Stimulated activated naive B cell treated with anti-CD40 and anti-IgM and Interleukin-4, amounts not matched to agents 10 μg/mL and 1 μg/mL and 100 μg/mL, for 72 hours (primary cell): ENCODE results near the gene PRTFDC1.

ENCODE experiments used
- ATAC-seq, 2 donors: fragments of 150-1000 bp; cut with Tn5 transposase; replicated peaks; 2 replicates each; pipeline ENCODE4 v1.10.0; 2021; ENCODE audit warnings: moderate library complexity in 1 of 2
- DNase-seq: peaks from one replicate; pipeline ENCODE4 v3.0.0; 2021
- H3K27ac Mint-ChIP-seq: one replicate; pipeline ENCODE4 v1.8.0; 2022; ENCODE audit warnings: mild to moderate bottlenecking, mixed read lengths
- H3K27me3 Mint-ChIP-seq, 2 donors: one replicate each; pipeline ENCODE4 v1.8.0; 2022; ENCODE audit warnings: mixed read lengths in 2 of 2
- H3K36me3 Mint-ChIP-seq, 2 donors: one replicate each; pipeline ENCODE4 v1.8.0; 2022; ENCODE audit warnings: mixed read lengths in 2 of 2, mild to moderate bottlenecking in 1 of 2
- H3K4me1 Mint-ChIP-seq, 2 donors: one replicate each; pipeline ENCODE4 v1.8.0; 2022; ENCODE audit warnings: mixed read lengths in 2 of 2, mild to moderate bottlenecking in 1 of 2
- H3K4me3 Mint-ChIP-seq, 2 donors: one replicate each; pipeline ENCODE4 v1.8.0; 2022; ENCODE audit warnings: mild to moderate bottlenecking in 2 of 2, mixed read lengths in 2 of 2, moderate library complexity in 1 of 2
- H3K9me3 Mint-ChIP-seq, 2 donors: one replicate each; pipeline ENCODE4 v1.8.0; 2022; ENCODE audit warnings: mixed read lengths in 2 of 2, mild to moderate bottlenecking in 1 of 2

Gene PRTFDC1

GRCh38 chr10:24874133-24874532 is 78.3 kb downstream of the PRTFDC1 start:
- peaks cover 7 to 8% of the 10 kb centered on the region in 2 donors for H3K9me3 Mint-ChIP-seq
- peaks cover 0 to 4% of the 10 kb centered on the region in 2 donors for H3K27me3 Mint-ChIP-seq
- no peak overlapping the region for H3K27ac Mint-ChIP-seq
- ATAC-seq (no peak), DNase-seq (no peak)
- H3K4me3 Mint-ChIP-seq = no peak overlapping the region
- H3K4me1 Mint-ChIP-seq = no peaks in the 10 kb centered on the region
- H3K36me3 Mint-ChIP-seq = peaks cover 2 to 4% of the 10 kb centered on the region in 2 donors

- DNase-seq (no peak), ATAC-seq (no peak)
- no peak overlapping the region for H3K4me3 Mint-ChIP-seq
- H3K4me1 Mint-ChIP-seq = no peaks in the 10 kb centered on the region
- peaks cover 2 to 4% of the 10 kb centered on the region in 2 donors for H3K36me3 Mint-ChIP-seq
- H3K9me3 Mint-ChIP-seq = peaks cover 7 to 8% of the 10 kb centered on the region in 2 donors
- H3K27me3 Mint-ChIP-seq = peaks cover 0 to 4% of the 10 kb centered on the region in 2 donors
- no peak overlapping the region for H3K27ac Mint-ChIP-seq
Measured at GRCh38 chr10:24873281-24873683, 79.1 kb downstream of the PRTFDC1 start.

- H3K27me3 Mint-ChIP-seq = peaks cover 0 to 4% of the 10 kb centered on the region in 2 donors
- peaks cover 7 to 8% of the 10 kb centered on the region in 2 donors for H3K9me3 Mint-ChIP-seq
- no peak for DNase-seq
- no peak for ATAC-seq
- H3K4me3 Mint-ChIP-seq = no peak overlapping the region
- H3K27ac Mint-ChIP-seq = no peak overlapping the region
- H3K4me1 Mint-ChIP-seq = no peaks in the 10 kb centered on the region
- H3K36me3 Mint-ChIP-seq = peaks cover 2 to 4% of the 10 kb centered on the region in 2 donors
Measured at GRCh38 chr10:24872790-24873182, 79.6 kb downstream of the PRTFDC1 start.

- Mint-ChIP-seq H3K9me3 (peaks cover 7 to 8% of the 10 kb centered on the region in 2 donors), H3K27ac (no peak overlapping the region), H3K36me3 (peaks cover 2 to 4% of the 10 kb centered on the region in 2 donors), H3K27me3 (peaks cover 2 to 4% of the 10 kb centered on the region in 2 donors), H3K4me1 (peaks cover 0 to 2% of the 10 kb centered on the region in 2 donors), H3K4me3 (no peak overlapping the region)
- DNase-seq (no peak), ATAC-seq (no peak)
Measured at GRCh38 chr10:24872049-24872789, 80.2 kb downstream of the PRTFDC1 start.

- no peak overlapping the region for H3K27ac Mint-ChIP-seq
- peaks cover 4 to 7% of the 10 kb centered on the region in 2 donors for H3K9me3 Mint-ChIP-seq
- H3K36me3 Mint-ChIP-seq = peaks cover 2 to 4% of the 10 kb centered on the region in 2 donors
- no peak for DNase-seq
- peaks cover 4% of the 10 kb centered on the region in 2 donors for H3K27me3 Mint-ChIP-seq
- no peak for ATAC-seq
- H3K4me3 Mint-ChIP-seq = no peak overlapping the region
- H3K4me1 Mint-ChIP-seq = peaks cover 0 to 4% of the 10 kb centered on the region in 2 donors
Measured at GRCh38 chr10:24871011-24871935, 81.1 kb downstream of the PRTFDC1 start.

- DNase-seq = no peak
- Mint-ChIP-seq H3K4me1 (peaks cover 0 to 4% of the 10 kb centered on the region in 2 donors), H3K27me3 (peaks cover 4 to 9% of the 10 kb centered on the region in 2 donors)
Measured at GRCh38 chr10:24869354-24870015, 82.9 kb downstream of the PRTFDC1 start.

GRCh38 chr10:24866604-24867583 is 85.5 kb downstream of the PRTFDC1 start:
- H3K27ac Mint-ChIP-seq = no peak overlapping the region
- DNase-seq (no peak), ATAC-seq (no peak)
- no peak overlapping the region for H3K4me3 Mint-ChIP-seq
- peaks cover 0 to 4% of the 10 kb centered on the region in 2 donors for H3K4me1 Mint-ChIP-seq
- peaks cover 4 to 9% of the 10 kb centered on the region in 2 donors for H3K27me3 Mint-ChIP-seq
- no peaks in the 10 kb centered on the region for H3K36me3 Mint-ChIP-seq
- peaks cover 0 to 3% of the 10 kb centered on the region in 2 donors for H3K9me3 Mint-ChIP-seq

More at GRCh38 chr10:24869354-24870015, 82.9 kb downstream of the PRTFDC1 start:
- Mint-ChIP-seq H3K27ac (no peak overlapping the region), H3K9me3 (no peaks in the 10 kb centered on the region), H3K36me3 (no peaks in the 10 kb centered on the region), H3K4me3 (no peak overlapping the region)
- ATAC-seq = no peak

GRCh38 chr10:24865783-24866182 is 86.6 kb downstream of the PRTFDC1 start:
- no peaks in the 10 kb centered on the region for H3K36me3 Mint-ChIP-seq
- no peak for DNase-seq
- ATAC-seq = no peak
- H3K27me3 Mint-ChIP-seq = peaks cover 4 to 9% of the 10 kb centered on the region in 2 donors
- peaks cover 0 to 3% of the 10 kb centered on the region in 2 donors for H3K9me3 Mint-ChIP-seq
- peaks cover 0 to 4% of the 10 kb centered on the region in 2 donors for H3K4me1 Mint-ChIP-seq
- no peak overlapping the region for H3K27ac Mint-ChIP-seq
- H3K4me3 Mint-ChIP-seq = no peak overlapping the region

- ATAC-seq (no peak), DNase-seq (no peak)
- H3K36me3 Mint-ChIP-seq = no peaks in the 10 kb centered on the region
- H3K4me3 Mint-ChIP-seq = no peak overlapping the region
- H3K27me3 Mint-ChIP-seq = peaks cover 4 to 9% of the 10 kb centered on the region in 2 donors
- H3K9me3 Mint-ChIP-seq = peaks cover 0 to 3% of the 10 kb centered on the region in 2 donors
- H3K27ac Mint-ChIP-seq = no peak overlapping the region
- H3K4me1 Mint-ChIP-seq = peaks cover 0 to 4% of the 10 kb centered on the region in 2 donors
Measured at GRCh38 chr10:24862589-24862988, 89.8 kb downstream of the PRTFDC1 start.

GRCh38 chr10:24858288-24859270 is 93.8 kb downstream of the PRTFDC1 start:
- no peaks in the 10 kb centered on the region for H3K36me3 Mint-ChIP-seq
- ATAC-seq (no peak), DNase-seq (no peak)
- no peak overlapping the region for H3K4me3 Mint-ChIP-seq
- H3K27me3 Mint-ChIP-seq = no peaks in the 10 kb centered on the region
- H3K9me3 Mint-ChIP-seq = peaks cover 0 to 3% of the 10 kb centered on the region in 2 donors
- H3K4me1 Mint-ChIP-seq = no peaks in the 10 kb centered on the region
- H3K27ac Mint-ChIP-seq = no peak overlapping the region

GRCh38 chr10:24857031-24857725 is 95.2 kb downstream of the PRTFDC1 start:
- no peak for ATAC-seq
- no peaks in the 10 kb centered on the region for H3K36me3 Mint-ChIP-seq
- H3K4me3 Mint-ChIP-seq = no peak overlapping the region
- no peak for DNase-seq
- peaks cover 0 to 4% of the 10 kb centered on the region in 2 donors for H3K27me3 Mint-ChIP-seq
- H3K4me1 Mint-ChIP-seq = no peaks in the 10 kb centered on the region
- no peaks in the 10 kb centered on the region for H3K9me3 Mint-ChIP-seq
- no peak overlapping the region for H3K27ac Mint-ChIP-seq

- H3K9me3 Mint-ChIP-seq = peaks cover 0 to 3% of the 10 kb centered on the region in 2 donors
- no peak overlapping the region for H3K27ac Mint-ChIP-seq
- no peak for ATAC-seq
- no peaks in the 10 kb centered on the region for H3K4me1 Mint-ChIP-seq
- peaks cover 4 to 12% of the 10 kb centered on the region in 2 donors for H3K27me3 Mint-ChIP-seq
- DNase-seq = no peak
- H3K36me3 Mint-ChIP-seq = no peaks in the 10 kb centered on the region
- no peak overlapping the region for H3K4me3 Mint-ChIP-seq
Measured at GRCh38 chr10:24854256-24854655, 98.2 kb downstream of the PRTFDC1 start.
